Activated T-cell treated with anti-CD3 and anti-CD28 coated beads, Interleukin-2, amount 50 U/mL, for 4 hours (primary cell): ENCODE measurements around the gene PHAX. TPM values are rescaled to one million over a fixed set of nuclear protein-coding genes. Genes with fewer than 3 reads are reported as not detected.
"Not testable (repeated sequence)": the region's sequence is repeated elsewhere in the genome, so short reads cannot be mapped to it uniquely, and the experiment has no call there.

Experiments used
- ATAC-seq, 2 donors: fragments of 200-7000 bp; cut with Tn5 transposase; one replicate each; pipeline ENCODE4 v1.10.0; 2021
- DNase-seq: peaks from one replicate; pipeline ENCODE4 v3.0.0-alpha.2; 2020
- H3K27me3 Mint-ChIP-seq: one replicate; pipeline ENCODE4 v1.8.0; 2021; ENCODE audit warnings: low read depth, mixed read lengths
- H3K36me3 Mint-ChIP-seq: one replicate; pipeline ENCODE4 v1.8.0; 2022; ENCODE audit warnings: mixed read lengths; ENCODE audit not compliant: insufficient read depth
- H3K4me1 Mint-ChIP-seq: one replicate; pipeline ENCODE4 v1.8.0; 2021; ENCODE audit warnings: low read depth, mixed read lengths
- H3K4me3 Mint-ChIP-seq: one replicate; pipeline ENCODE4 v1.8.0; 2021; ENCODE audit warnings: mild to moderate bottlenecking, moderate library complexity, mixed read lengths
- H3K9me3 Mint-ChIP-seq: one replicate; pipeline ENCODE4 v1.8.0; 2021; ENCODE audit warnings: mixed read lengths
- total RNA-seq, 3 donors: library from RNA; stranded (reverse); gene quantifications; one replicate each; pipeline ENCODE4 v1.2.1, GENCODE V29; 2021

PHAX gene
- total RNA-seq, 3 donors from 2014 or later: 56.6 to 60.6 (median 56.9) TPM

DNA sequence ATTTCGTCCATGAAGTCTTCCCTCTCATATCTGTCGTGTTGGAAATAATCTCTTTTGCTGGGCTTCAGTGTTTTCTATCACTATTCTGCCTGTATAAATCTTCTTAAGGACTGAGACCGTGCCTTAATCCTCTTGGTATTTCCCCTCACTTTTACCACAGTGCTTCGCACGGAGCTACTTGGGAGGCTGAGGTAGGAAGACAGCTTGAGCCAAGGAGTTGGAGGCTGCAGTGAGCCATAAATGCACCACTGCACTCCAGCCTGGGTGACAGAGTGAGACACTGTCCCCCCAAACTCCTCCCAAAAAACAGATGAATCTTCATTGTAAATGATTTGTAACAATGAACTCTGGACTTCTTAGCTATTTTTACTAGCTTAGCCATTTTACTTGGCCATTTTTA lies 57.8 kb downstream of the PHAX start:
- ATAC-seq (no peak), DNase-seq (no peak)
- no peak overlapping the region for H3K4me3 Mint-ChIP-seq
- no peaks in the 10 kb centered on the region for H3K36me3 Mint-ChIP-seq
- H3K27me3 Mint-ChIP-seq: no peaks in the 10 kb centered on the region
- H3K9me3 Mint-ChIP-seq: no peaks in the 10 kb centered on the region
- H3K4me1 Mint-ChIP-seq: peaks cover 3% of the 10 kb centered on the region

DNA sequence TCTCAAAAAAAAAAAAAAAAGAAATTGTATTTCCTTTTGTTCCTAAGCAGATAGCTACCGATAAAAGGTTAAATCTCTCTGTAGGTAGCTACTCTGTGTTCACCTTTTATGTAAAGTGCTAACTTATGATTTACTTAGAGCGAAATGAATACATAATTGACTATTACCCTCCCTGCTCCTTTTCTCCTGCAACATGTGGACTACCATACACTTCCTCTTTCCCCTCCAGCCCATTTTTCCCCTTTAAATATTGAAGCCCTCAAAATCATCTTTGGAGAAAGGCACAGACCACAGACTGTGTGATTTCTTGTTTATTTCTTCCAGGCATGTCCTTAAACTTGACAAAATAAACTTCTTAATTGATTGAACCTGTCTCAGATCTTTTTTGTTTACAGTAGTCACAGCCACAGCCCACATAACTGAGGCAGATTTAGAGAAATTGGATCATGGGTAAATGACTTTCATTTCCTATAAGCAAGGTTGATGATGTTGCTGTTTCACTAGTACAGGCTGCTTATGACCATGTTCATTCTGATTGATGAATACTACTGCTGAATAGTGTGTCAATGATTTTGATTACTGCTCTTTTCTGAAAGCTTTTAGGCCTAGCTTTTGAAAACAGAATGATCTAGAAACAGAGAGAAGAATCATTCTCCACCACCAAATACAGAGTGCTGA lies 59.2 kb downstream of the PHAX start:
- H3K4me1 Mint-ChIP-seq: peaks cover 3% of the 10 kb centered on the region
- H3K4me3 Mint-ChIP-seq: no peak overlapping the region
- H3K9me3 Mint-ChIP-seq: no peaks in the 10 kb centered on the region
- ATAC-seq (peak in 1 of 2 donors; percentile 57), DNase-seq (no peak)
- no peaks in the 10 kb centered on the region for H3K36me3 Mint-ChIP-seq
- H3K27me3 Mint-ChIP-seq: peaks cover 1% of the 10 kb centered on the region

DNA sequence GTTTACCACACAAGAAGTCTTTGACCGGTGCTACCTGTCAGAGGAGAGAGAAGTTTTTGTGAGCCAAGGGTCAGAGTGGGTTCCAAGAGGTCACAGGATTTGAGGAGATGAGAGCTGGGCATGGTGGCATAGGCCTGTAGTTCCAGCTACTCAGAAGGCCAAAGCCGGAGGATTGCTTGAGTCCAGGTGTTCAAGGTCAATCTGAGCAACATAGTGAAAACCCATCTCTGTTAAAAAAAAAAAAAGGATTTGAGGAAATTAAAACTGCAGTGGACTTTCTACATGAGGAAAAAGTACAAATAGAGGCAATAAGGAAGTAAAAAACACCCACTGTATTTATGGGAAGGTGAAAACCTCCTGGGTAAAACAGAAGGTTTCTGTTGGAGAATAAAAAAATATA lies 63.8 kb downstream of the PHAX start:
- DNase-seq: no peak
- Mint-ChIP-seq H3K27me3 (peaks cover 4% of the 10 kb centered on the region), H3K4me1 (peaks cover 3% of the 10 kb centered on the region)

DNA sequence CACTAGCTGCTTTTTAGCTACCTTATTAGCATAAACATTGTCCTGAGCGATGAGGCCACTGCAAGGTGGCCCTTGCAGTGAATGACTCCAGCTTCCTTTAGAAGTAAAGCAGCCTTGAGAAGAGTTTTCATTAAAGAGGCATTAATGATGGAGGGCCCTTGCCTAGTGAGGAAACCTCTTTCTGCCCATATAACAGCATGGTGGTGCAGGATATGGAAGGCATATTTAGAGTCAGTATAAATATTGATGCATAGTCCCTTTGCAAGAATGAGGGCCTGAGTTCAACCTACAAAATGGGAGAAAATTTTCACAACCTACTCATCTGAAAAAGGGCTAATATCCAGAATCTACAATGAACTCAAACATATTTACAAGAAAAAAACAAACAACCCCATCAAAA lies 69.4 kb downstream of the PHAX start:
- not testable (repeated sequence) for H3K36me3 Mint-ChIP-seq, DNase-seq, ATAC-seq, H3K4me1 Mint-ChIP-seq, H3K27me3 Mint-ChIP-seq, H3K9me3 Mint-ChIP-seq, H3K4me3 Mint-ChIP-seq

More for the DNA sequence above, 63.8 kb downstream of the PHAX start:
- H3K36me3 Mint-ChIP-seq: no peaks in the 10 kb centered on the region
- no peak overlapping the region for H3K4me3 Mint-ChIP-seq
- ATAC-seq: no peak
- H3K9me3 Mint-ChIP-seq: no peaks in the 10 kb centered on the region

DNA sequence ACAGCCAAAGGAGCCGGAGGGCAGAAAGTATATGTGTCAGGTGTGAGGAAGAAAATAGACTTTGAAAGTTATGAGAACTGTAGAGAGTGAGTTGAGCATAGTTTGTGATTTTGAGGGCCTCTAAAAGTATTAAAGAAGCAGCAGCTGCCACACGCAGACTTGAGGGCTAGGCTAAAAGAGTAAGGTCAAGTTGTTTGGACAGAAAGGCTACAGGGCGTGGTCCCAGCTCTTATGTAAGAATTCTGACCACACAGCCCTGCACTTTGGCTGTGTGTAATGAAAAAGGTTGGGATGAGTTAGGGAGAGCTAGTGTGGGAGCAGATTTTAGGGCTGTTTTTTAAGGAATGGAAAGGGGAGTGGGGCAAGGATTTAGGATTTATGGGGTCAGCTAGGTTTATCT lies 70.9 kb downstream of the PHAX start:
- DNase-seq, H3K9me3 Mint-ChIP-seq, ATAC-seq, H3K36me3 Mint-ChIP-seq, H3K27me3 Mint-ChIP-seq, H3K4me1 Mint-ChIP-seq, H3K4me3 Mint-ChIP-seq: not testable (repeated sequence)

DNA sequence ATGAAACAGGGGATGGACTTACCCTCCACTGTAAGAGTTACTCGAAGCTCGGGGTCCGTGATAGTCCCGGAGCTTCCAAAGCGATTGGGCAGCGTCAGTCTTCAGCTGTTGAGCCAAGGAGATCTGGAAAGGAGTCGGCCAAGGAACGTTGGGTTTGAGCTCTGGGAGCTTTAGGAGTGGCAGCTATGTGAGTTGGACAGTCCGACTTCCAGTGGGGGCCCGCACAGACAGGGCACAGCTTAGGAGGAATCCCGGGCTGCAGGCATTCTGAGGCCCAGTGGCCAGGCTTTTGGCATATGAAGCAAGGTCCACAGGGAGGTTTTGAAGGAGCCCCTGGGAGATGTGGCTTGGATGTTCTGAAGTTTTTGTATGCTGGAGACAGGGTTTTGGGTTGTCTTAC lies 72.7 kb downstream of the PHAX start:
- Mint-ChIP-seq H3K9me3 (no peaks in the 10 kb centered on the region), H3K4me1 (peaks cover 3% of the 10 kb centered on the region), H3K27me3 (no peaks in the 10 kb centered on the region), H3K4me3 (no peak overlapping the region), H3K36me3 (no peaks in the 10 kb centered on the region)
- no peak for ATAC-seq
- DNase-seq: no peak

DNA sequence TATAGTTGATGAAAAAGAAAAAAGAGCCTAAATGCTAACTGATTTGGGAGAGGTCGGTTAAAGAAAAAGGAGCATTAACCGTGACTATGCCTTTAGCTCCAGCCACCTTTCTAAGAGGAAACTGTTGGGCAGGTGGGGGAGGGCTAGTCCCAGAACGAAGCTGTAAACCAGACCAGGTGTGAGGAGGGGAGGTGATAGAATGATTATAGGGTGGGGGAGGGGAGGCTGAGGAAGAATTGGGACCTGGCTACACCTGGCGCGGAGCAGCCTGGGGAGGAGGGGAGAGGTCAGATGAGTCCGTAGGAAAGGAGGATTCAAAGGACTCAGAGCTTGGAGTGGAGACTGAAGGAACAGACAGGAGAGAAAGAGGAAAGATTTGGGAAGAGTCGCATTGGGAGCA lies 73.4 kb downstream of the PHAX start:
- Mint-ChIP-seq H3K9me3 (no peaks in the 10 kb centered on the region), H3K4me1 (peaks cover 3% of the 10 kb centered on the region), H3K4me3 (no peak overlapping the region), H3K27me3 (no peaks in the 10 kb centered on the region), H3K36me3 (no peaks in the 10 kb centered on the region)
- ATAC-seq (no peak), DNase-seq (no peak)

DNA sequence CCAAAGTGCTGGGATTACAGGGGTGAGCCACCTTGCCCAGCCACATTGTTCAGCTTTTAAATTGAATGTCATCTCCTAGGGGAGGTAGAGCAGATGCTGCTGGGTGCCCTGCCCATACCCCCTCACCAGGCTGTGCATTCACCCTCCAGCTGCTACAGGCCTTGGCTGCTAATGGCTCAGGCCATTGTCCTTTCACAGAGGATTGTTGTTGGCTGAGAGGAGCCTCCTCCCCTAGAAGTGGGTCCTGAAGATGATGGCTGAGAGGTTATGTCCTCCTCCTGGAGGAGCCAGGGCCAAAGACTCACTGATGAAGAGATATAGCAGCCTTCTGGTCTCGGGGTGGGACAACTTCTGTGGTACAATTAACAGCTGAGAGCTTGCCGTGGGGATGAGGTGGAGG lies 74.6 kb downstream of the PHAX start:
- no peaks in the 10 kb centered on the region for H3K27me3 Mint-ChIP-seq
- H3K4me3 Mint-ChIP-seq: no peak overlapping the region
- ATAC-seq (no peak), DNase-seq (no peak)
- H3K4me1 Mint-ChIP-seq: peaks cover 3% of the 10 kb centered on the region
- H3K9me3 Mint-ChIP-seq: no peaks in the 10 kb centered on the region
- H3K36me3 Mint-ChIP-seq: no peaks in the 10 kb centered on the region

DNA sequence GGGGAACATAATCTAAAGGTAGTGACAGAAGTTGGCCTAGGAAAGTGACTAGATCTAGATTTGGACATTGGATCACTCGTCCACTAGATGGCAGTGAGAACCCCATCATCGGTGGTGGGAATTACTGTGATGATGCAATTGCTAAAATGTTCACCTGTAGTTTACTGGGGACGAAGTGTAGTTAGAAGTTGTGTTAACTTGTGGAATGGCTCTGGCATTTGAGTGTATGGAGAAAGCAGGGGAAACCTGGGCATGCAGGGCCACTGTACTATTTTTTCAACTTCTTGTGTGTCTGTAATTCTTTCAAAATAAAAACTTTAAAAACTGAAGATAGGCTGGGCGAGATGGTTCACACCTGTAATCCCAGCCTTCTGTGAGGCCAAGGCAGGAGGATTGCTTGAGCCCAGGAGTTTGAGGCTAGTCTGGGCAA lies 75.5 kb downstream of the PHAX start:
- Mint-ChIP-seq H3K4me1 (peaks cover 3% of the 10 kb centered on the region), H3K9me3 (no peaks in the 10 kb centered on the region), H3K4me3 (no peak overlapping the region), H3K36me3 (no peaks in the 10 kb centered on the region), H3K27me3 (no peaks in the 10 kb centered on the region)
- DNase-seq (peak; percentile 58), ATAC-seq (peak; percentile 81 to 93)

Other genes with a start within 250 kb of the PHAX start
- gene GRAMD2B, start 177.5 kb upstream of the PHAX start, total RNA-seq: 10 to 100 TPM in 2 of 3 donors, 1 to 10 TPM in 1; 9.3 to 14.7 (median 12.3) TPM
- gene ALDH7A1, start 5.7 kb upstream of the PHAX start, total RNA-seq: 1 to 10 TPM; 1.1 to 1.5 (median 1.4) TPM
- gene LMNB1, start 176.2 kb downstream of the PHAX start, total RNA-seq: 100 to 1,000 TPM; 113 to 137 (median 118) TPM